Epithelial cell of esophagus (primary cell): ENCODE measurements around the gene PLEKHG4B.
"Not testable (repeated sequence)": the region's sequence is repeated elsewhere in the genome, so short reads cannot be mapped to it uniquely, and the experiment has no call there.

Source experiments
- DNase-seq: peaks from one replicate; pipeline ENCODE4 v3.0.0; 2010; ENCODE audit warnings: low read depth
- H3K4me3 ChIP-seq: 2 replicates; pipeline ENCODE4 v1.5.1; 2011; ENCODE audit warnings: mild to moderate bottlenecking, low read length, control low read depth
- CTCF ChIP-seq: IDR thresholded peaks from 2 replicates; pipeline ENCODE4 v1.5.1; 2011; ENCODE audit warnings: low read depth, mild to moderate bottlenecking, low read length, control low read depth, inconsistent platforms; ENCODE audit not compliant: insufficient read depth; ENCODE audit errors: missing control alignments

The PLEKHG4B gene

DNA sequence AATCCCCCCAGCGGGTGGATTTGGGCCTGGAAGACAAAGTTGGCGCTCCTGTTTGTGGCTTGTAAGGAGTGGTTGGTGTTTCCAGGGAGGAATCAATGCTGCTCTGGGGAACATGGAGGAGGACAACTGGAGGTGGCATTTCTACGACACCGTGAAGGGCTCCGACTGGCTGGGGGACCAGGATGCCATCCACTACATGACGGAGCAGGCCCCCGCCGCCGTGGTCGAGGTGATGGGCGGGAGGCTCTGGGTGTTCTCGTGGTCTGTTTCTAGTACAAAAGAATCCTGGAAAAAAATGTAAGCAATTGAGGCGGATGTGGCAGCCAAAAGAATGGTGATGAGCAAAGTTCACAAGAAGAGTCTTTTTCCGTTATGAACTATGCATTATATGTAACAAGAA, 133.4 kb downstream of the PLEKHG4B start:
- TF ChIP-seq CTCF = no peak
- no peak overlapping the region for H3K4me3 ChIP-seq
- DNase-seq = no peak

DNA sequence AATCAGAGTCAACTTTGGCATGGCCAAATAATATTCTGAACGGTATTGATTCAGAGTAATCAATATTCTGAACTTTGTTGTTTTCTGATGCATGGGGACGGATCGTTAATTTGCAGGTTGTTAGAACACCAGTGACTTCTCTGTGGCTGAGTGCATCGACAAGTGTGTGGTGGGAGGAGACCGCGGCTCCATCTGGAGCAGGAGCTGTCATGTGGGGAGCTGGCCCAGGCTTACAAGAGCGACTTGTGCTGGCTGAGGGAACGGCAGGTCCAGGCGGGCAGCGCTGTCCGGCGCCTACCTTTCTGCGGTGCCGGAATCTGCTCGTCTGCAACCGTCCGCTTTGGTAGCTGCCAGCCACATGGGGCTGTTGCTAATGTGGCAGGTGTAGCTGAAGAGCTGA, 135.4 kb downstream of the PLEKHG4B start:
- not testable (repeated sequence) for H3K4me3 ChIP-seq, DNase-seq

DNA sequence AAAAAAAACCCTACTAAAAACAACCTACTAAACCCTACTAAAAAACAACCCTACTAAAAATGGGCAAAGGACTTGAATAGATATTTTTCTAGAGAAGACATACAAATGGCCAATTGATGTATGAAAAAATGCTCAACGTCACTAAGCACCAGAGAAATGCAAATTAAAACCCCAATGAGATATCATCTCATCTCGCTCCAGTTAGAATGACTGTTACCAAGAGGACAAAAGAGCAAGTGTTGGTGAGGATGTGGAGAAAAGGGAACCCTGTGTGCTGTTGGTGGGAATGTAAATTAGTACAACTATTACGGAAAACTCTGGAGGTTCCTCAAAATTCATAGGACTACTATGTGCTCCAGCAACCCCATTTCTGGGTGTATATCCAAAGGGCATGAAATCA, 136.9 kb downstream of the PLEKHG4B start:
- no peak for DNase-seq
- H3K4me3 ChIP-seq = no peak overlapping the region
- TF ChIP-seq CTCF = no peak

DNA sequence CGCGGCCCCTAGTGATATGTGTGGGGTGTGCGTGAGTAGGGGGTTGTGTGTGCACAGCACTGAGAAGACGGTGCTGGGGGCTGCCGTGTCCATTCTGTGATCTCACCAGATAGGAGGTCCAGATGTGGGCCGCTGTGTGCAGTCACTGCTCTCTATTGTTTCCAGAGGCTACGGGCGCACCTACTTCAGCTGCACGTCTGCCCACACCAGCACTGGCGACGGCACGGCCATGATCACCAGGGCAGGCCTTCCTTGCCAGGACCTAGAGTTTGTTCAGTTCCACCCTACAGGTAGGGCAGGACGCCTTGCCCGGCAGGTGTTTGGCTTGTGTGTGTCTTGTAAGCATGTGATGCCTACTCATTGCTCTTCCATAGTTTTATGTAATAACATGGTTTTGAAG, 138.7 kb downstream of the PLEKHG4B start:
- no peak for TF ChIP-seq CTCF
- DNase-seq = no peak
- H3K4me3 ChIP-seq = no peak overlapping the region

GRCh38 chr5:231661-232060, 139.7 kb downstream of the PLEKHG4B start:
- H3K4me3 ChIP-seq = no peak overlapping the region
- no peak for DNase-seq

DNA sequence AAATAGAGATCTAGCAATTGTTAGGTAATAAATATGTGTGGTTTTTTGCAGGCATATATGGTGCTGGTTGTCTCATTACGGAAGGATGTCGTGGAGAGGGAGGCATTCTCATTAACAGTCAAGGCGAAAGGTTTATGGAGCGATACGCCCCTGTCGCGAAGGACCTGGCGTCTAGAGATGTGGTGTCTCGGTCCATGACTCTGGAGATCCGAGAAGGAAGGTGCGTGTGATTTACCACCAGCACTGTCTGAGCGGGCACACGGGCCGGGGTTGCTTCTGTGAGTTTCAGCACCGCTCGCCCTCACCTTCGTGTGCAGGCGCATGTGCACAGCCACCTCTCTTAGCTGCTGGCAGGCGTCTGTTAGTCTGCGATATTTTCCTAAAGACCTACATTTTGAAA, 141.5 kb downstream of the PLEKHG4B start:
- not testable (repeated sequence) for DNase-seq, H3K4me3 ChIP-seq

More at GRCh38 chr5:231661-232060, 139.7 kb downstream of the PLEKHG4B start:
- TF ChIP-seq CTCF = no peak

DNA sequence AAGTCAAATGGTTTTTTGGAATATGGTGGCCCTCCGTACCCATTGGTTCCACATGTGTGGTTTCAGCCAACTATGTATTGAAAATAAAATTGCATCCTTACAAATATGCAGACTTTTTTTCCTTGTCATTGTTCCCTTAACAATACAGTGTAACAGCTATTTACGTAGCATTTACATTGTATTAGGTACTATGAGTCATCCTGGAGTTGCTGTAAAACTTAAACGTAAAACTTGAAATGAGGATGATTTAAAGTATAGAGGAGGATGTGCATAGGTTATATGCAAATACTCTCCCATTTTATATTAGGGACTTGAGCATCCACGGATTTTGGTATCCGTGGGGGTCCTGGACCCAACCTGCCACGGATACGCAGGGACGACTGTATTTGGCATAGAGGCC, 142.5 kb downstream of the PLEKHG4B start:
- no peak for DNase-seq
- no peak overlapping the region for H3K4me3 ChIP-seq
- no peak for TF ChIP-seq CTCF

DNA sequence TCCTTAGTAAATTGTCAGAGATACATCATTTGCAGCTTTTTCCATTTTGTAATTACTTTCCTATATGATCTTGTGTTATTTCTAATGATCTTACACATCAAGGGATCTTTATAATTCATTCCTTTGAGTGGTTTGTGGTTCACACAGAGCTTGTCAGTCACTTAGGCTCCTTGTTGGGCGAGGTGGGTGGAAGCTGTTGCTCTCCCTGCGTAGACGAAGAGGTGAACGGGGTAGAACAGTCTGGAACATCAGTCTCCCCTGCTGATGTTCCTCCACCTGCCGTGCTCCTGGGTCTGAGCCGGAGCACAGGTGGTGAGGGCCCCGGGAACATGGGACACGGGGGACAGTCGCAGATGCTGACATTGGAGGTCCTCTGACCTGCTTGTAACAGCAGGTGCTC, 143.6 kb downstream of the PLEKHG4B start:
- H3K4me3 ChIP-seq, DNase-seq: not testable (repeated sequence)

DNA sequence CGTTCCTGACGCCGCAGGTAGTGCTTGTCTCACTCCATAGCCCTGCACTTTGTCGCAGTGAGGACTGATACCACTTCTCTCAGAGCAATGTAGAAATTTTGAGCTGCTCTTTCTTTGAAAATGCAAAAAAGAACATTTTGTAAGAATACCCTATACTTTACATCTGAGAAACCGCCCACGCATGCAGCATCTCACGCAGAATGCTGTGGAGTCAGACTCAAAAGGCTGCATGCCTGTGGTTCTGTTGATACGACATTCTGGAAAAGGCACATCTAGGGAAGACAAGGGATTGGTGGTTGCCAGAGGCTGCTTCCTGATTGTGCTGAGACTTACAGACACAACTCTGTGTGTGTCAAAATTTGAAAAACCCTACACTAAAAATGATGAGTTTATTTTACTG, 146.0 kb downstream of the PLEKHG4B start:
- H3K4me3 ChIP-seq, DNase-seq: not testable (repeated sequence)
